Liver (tissue), 3 donors: ENCODE results near the gene CITED1.

ENCODE experiments used
- ATF3 ChIP-seq: IDR thresholded peaks from 2 replicates; pipeline ENCODE4 v1.6.1; 2016; ENCODE audit warnings: antibody characterized with exemption
- CTCF ChIP-seq: fragments of 150-350 bp; IDR thresholded peaks from 2 replicates; pipeline ENCODE4 v1.5.1; 2017; ENCODE audit warnings: improper control_type of control experiment, low read depth, low read length; ENCODE audit not compliant: missing input control
- GABPA ChIP-seq, 2 donors: IDR thresholded peaks in 1 of 2; conservative IDR thresholded peaks in 1 of 2; 2 replicates each; pipeline ENCODE4 v1.6.1; 2016; ENCODE audit warnings: antibody characterized with exemption in 2 of 2, mild to moderate bottlenecking in 1 of 2, moderate library complexity in 1 of 2
- HNF4A ChIP-seq, 2 donors: conservative IDR thresholded peaks; 2 replicates each; pipeline ENCODE4 v1.6.1; 2016; ENCODE audit warnings: antibody characterized with exemption in 2 of 2, mild to moderate bottlenecking in 2 of 2
- MAX ChIP-seq: IDR thresholded peaks from 2 replicates; pipeline ENCODE4 v1.6.1; 2016; ENCODE audit warnings: antibody characterized with exemption
- REST ChIP-seq: IDR thresholded peaks from 2 replicates; pipeline ENCODE4 v1.6.1; 2016; ENCODE audit warnings: antibody characterized with exemption, mild to moderate bottlenecking
- SP1 ChIP-seq: IDR thresholded peaks from 2 replicates; pipeline ENCODE4 v1.6.1; 2018; ENCODE audit warnings: antibody characterized with exemption, mild to moderate bottlenecking
- TAF1 ChIP-seq: conservative IDR thresholded peaks from 2 replicates; pipeline ENCODE4 v1.6.1; 2016; ENCODE audit warnings: antibody characterized with exemption, mild to moderate bottlenecking
- donor health status: healthy.
- donor health status: healthy.

GRCh38 chrX:72326605-72327300 is 21.0 kb upstream of the CITED1 start:
- TF ChIP-seq CTCF, result no peak
- no peak for TF ChIP-seq SP1
- TF ChIP-seq REST, result no peak
- no peak for TF ChIP-seq GABPA (IDR thresholded peaks at IDR 0.05 in 1 of 2, conservative IDR thresholded peaks at IDR 0.05 in 1 of 2)
- no peak for TF ChIP-seq HNF4A (conservative IDR thresholded peaks at IDR 0.05)
- TF ChIP-seq MAX, result no peak
- TF ChIP-seq TAF1, result no peak
- TF ChIP-seq ATF3, result no peak
